PC-3 (cell line): ENCODE measurements around the gene ENG. TPM values are rescaled to one million over a fixed set of nuclear protein-coding genes. Genes with fewer than 3 reads are reported as not detected.
A peak's percentile ranks its signal among the peaks of the same experiment; 100 is the strongest.

Experiments
- ATAC-seq: fragments of 200-7000 bp; cut with Tn5 transposase; 2 replicates; pipeline ENCODE4 v1.9.1; 2020; ENCODE audit warnings: mild to moderate bottlenecking, moderate library complexity
- BruUV-seq: library from RNA; stranded (reverse); fragments of 400-500 nt; replicated peaks from 2 replicates; lab custom pipeline; 2021; lab: Mats Ljungman, UMichigan
- CTCF ChIA-PET: fragments of 300-600 bp; sonication (Branson Sonifier 250); formaldehyde crosslinking; loops from one replicate; lab custom pipeline; 2022; ENCODE audit warnings: antibody characterized with exemption; lab: Charles Lee
- POLR2A ChIA-PET: fragments of 300-600 bp; sonication (Branson Sonifier 250); formaldehyde crosslinking; loops from one replicate; lab custom pipeline; 2022; ENCODE audit warnings: antibody characterized with exemption; ENCODE audit not compliant: unreplicated experiment; lab: Charles Lee
- DNase-seq: peaks from one replicate; pipeline ENCODE4 v3.0.0-alpha.2; 2015
- H2AFZ ChIP-seq: fragments of 300-600 bp; sonication (generic); 2 replicates; pipeline ENCODE4 v1.6.0; 2016; ENCODE audit warnings: antibody characterized with exemption, low read length
- H3F3A ChIP-seq: fragments of 300-600 bp; sonication (generic); one replicate; pipeline ENCODE4 v1.6.0; 2017; ENCODE audit warnings: antibody characterized with exemption, low read length, control low read depth, mild to moderate bottlenecking; ENCODE audit not compliant: unreplicated experiment
- H3K27ac ChIP-seq: fragments of 300-600 bp; sonication (generic); 2 replicates; pipeline ENCODE4 v1.5.1; 2016; ENCODE audit warnings: mild to moderate bottlenecking, low read length
- H3K27me3 ChIP-seq: fragments of 300-600 bp; sonication (generic); 2 replicates; pipeline ENCODE4 v1.6.1; 2016; ENCODE audit warnings: low read length, mixed read lengths
- H3K36me3 ChIP-seq: fragments of 300-600 bp; sonication (generic); 2 replicates; pipeline ENCODE4 v1.6.1; 2016; ENCODE audit warnings: low read depth, mixed run types, low read length, mixed read lengths
- H3K4me1 ChIP-seq: fragments of 300-600 bp; sonication (generic); 2 replicates; pipeline ENCODE4 v1.5.1; 2016; ENCODE audit warnings: low read length; ENCODE audit not compliant: insufficient read depth
- H3K4me2 ChIP-seq: fragments of 300-600 bp; sonication (generic); 2 replicates; pipeline ENCODE4 v1.6.0; 2016; ENCODE audit warnings: low read length
- H3K4me3 ChIP-seq: fragments of 300-600 bp; sonication (generic); 2 replicates; pipeline ENCODE4 v1.5.1; 2016; ENCODE audit warnings: mild to moderate bottlenecking, low read length, mixed read lengths
- H3K79me2 ChIP-seq: fragments of 300-600 bp; sonication (generic); 2 replicates; pipeline ENCODE4 v1.6.1; 2017; ENCODE audit warnings: low read length, mixed read lengths
- H3K9ac ChIP-seq: fragments of 300-600 bp; sonication (generic); 2 replicates; pipeline ENCODE4 v1.6.0; 2016; ENCODE audit warnings: mild to moderate bottlenecking, low read length
- H3K9me2 ChIP-seq: fragments of 300-600 bp; sonication (generic); replicated peaks from 2 replicates; pipeline ENCODE4 v1.6.1; 2016; ENCODE audit warnings: mixed run types, low read length, mixed read lengths
- H3K9me3 ChIP-seq: fragments of 300-600 bp; sonication (generic); 2 replicates; pipeline ENCODE4 v1.6.1; 2016; ENCODE audit warnings: low read length, mixed read lengths
- H4K20me1 ChIP-seq: fragments of 300-600 bp; sonication (generic); 2 replicates; pipeline ENCODE4 v1.6.1; 2016; ENCODE audit warnings: low read length, mixed read lengths
- EZH2 ChIP-seq: fragments of 300-600 bp; sonication (generic); IDR thresholded peaks from one replicate; pipeline ENCODE4 v1.6.1; 2017; ENCODE audit warnings: antibody characterized with exemption, mild to moderate bottlenecking, low read length; ENCODE audit not compliant: unreplicated experiment
- EZH2phosphoT487 ChIP-seq: fragments of 300-600 bp; sonication (generic); IDR thresholded peaks from 2 replicates; pipeline ENCODE4 v1.6.1; 2018; ENCODE audit warnings: mild to moderate bottlenecking, antibody characterized with exemption, low read length, borderline replicate concordance
- intact Hi-C: fragments of 100-400 bp; cut with micrococcal nuclease; formaldehyde crosslinking; loops from 2 replicates; pipeline ENCODE4 v1.9.0; 2023
- total RNA-seq: library from RNA; depleted of rRNA; stranded (reverse); fragments of >200 nt; gene quantifications from 2 replicates; pipeline ENCODE4 v1.2.3, GENCODE V29; 2014
- TF ChIP-seq, protein P1 (sequence below): fragments of 300-600 bp; sonication (generic); conservative IDR thresholded peaks from 2 replicates; pipeline ENCODE4 v1.5.1; 2017; ENCODE audit warnings: antibody characterized with exemption, low read depth, mild to moderate bottlenecking, low read length

ENG gene
- total RNA-seq, 1 experiment from 2014 or later: 1.1 TPM

DNA sequence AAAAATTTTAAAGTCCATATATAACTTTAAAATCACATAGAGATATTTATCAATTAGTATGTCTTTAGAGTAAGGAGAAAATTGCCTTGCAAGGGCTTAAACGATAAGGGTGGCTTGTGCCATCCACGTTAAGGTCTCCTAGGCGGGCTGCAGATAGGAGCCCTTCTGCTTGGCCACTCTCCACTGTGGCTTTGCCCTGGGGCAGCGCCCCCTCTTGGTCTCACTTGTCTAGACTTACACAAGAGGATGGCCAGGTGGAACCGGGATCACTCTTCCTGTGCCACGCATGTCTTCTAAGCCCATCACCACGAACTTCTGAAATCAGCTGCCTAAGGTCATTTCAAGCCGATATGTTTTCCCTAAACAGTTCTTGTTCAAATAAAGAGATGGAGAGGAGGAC, 48.8 kb downstream of the ENG start:
- CTCF ChIA-PET: no interaction called here
- peaks cover 11% of the 10 kb centered on the region; the same call in 1 of the 2 replicates for H3K36me3 ChIP-seq

DNA sequence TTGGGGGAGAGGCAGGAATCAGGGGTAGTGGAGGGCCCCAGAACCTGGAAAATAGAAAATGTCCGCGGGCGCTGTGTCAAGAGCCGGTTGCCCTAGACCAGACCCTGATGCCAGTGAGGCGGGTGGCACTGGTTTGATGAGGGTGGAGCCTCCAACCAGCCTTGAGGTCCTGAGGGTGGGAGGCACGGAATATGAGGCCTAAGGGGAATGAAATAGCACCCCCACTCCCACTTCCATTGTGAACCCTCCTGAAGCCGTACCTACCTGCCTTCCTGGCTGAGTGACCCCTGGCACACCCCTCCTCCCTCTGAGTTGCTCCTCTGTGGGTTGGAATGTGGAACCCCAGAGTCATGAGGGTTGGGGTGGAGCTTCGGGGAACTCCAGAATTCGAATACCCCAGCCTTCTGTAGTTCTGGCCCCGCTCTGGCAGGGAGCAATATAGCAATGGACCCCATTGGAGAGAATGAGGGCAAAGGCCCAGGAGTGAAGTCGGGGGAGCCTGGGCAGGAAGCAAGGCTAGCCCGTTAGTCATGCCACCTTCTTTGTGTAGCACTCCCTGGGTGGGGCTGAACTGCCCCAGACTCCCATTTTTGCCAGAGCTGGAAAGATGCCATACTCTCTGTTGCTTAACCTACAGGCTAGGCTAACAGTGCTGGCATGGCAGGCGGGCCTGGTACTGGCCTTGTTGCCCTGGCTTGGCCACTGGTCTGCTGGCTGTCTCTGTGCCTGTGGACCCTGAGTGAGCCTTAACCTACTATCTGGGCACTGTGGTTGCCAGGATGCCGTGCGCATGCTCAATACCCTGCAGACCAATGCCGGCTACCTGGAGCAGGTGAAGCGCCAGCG, 50.7 kb downstream of the ENG start:
- Histone ChIP-seq H3F3A (no peaks in the 10 kb centered on the region), H3K27ac (peak overlapping the region; percentile 90), H3K36me3 (peaks cover 11% of the 10 kb centered on the region; the same call in 1 of the 2 replicates), H4K20me1 (no peaks in the 10 kb centered on the region), H3K4me3 (peak overlapping the region; percentile 88), H3K9me3 (no peaks in the 10 kb centered on the region), H3K9ac (peak overlapping the region; percentile 98), H3K9me2 (no peaks in the 10 kb centered on the region), H3K4me1 (peaks cover 27% of the 10 kb centered on the region), H3K4me2 (peak overlapping the region; percentile 85), H3K27me3 (no peaks in the 10 kb centered on the region), H3K79me2 (peaks cover 36% of the 10 kb centered on the region), H2AFZ (peak overlapping the region; percentile 46; the same call in 1 of the 2 replicates)
- DNase-seq: peak; percentile 84
- ATAC-seq: peak; percentile 39
- ChIA-PET POLR2A (no interaction called here), CTCF (no interaction called here)
- TF ChIP-seq, protein P1, sequence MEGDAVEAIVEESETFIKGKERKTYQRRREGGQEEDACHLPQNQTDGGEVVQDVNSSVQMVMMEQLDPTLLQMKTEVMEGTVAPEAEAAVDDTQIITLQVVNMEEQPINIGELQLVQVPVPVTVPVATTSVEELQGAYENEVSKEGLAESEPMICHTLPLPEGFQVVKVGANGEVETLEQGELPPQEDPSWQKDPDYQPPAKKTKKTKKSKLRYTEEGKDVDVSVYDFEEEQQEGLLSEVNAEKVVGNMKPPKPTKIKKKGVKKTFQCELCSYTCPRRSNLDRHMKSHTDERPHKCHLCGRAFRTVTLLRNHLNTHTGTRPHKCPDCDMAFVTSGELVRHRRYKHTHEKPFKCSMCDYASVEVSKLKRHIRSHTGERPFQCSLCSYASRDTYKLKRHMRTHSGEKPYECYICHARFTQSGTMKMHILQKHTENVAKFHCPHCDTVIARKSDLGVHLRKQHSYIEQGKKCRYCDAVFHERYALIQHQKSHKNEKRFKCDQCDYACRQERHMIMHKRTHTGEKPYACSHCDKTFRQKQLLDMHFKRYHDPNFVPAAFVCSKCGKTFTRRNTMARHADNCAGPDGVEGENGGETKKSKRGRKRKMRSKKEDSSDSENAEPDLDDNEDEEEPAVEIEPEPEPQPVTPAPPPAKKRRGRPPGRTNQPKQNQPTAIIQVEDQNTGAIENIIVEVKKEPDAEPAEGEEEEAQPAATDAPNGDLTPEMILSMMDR: no peak
- TF ChIP-seq EZH2phosphoT487 (no peak), EZH2 (no peak)
- intact Hi-C loops: loop anchor here (5.0 kb wide), 1 partner anchor 109 kb away; no protein-coding TSS in a partner anchor
- TSS peak; percentile 94 for BruUV-seq

More for the DNA sequence above, 48.8 kb downstream of the ENG start:
- Histone ChIP-seq H3K9ac (no peak overlapping the region), H3K9me2 (no peaks in the 10 kb centered on the region), H3K4me3 (no peak overlapping the region), H3K27me3 (no peaks in the 10 kb centered on the region), H3K9me3 (no peaks in the 10 kb centered on the region), H3K27ac (no peak overlapping the region), H2AFZ (no peak overlapping the region), H3K79me2 (peaks cover 36% of the 10 kb centered on the region), H4K20me1 (no peaks in the 10 kb centered on the region), H3K4me1 (peaks cover 22% of the 10 kb centered on the region), H3K4me2 (no peak overlapping the region), H3F3A (no peaks in the 10 kb centered on the region)
- BruUV-seq: no TSS peak
- intact Hi-C loops: no loop called here
- POLR2A ChIA-PET: interaction anchor here (0.7 kb wide), 1 partner anchor 148 kb away, joined by 5 read pairs; no protein-coding TSS in a partner anchor
- TF ChIP-seq, protein P1: peak; percentile 46; the same call in 1 of the 2 replicates
- TF ChIP-seq EZH2phosphoT487 (no peak), EZH2 (no peak)
- no peak for DNase-seq
- no peak for ATAC-seq
